ENCODE measurements around the gene ZNF277.

DNA sequence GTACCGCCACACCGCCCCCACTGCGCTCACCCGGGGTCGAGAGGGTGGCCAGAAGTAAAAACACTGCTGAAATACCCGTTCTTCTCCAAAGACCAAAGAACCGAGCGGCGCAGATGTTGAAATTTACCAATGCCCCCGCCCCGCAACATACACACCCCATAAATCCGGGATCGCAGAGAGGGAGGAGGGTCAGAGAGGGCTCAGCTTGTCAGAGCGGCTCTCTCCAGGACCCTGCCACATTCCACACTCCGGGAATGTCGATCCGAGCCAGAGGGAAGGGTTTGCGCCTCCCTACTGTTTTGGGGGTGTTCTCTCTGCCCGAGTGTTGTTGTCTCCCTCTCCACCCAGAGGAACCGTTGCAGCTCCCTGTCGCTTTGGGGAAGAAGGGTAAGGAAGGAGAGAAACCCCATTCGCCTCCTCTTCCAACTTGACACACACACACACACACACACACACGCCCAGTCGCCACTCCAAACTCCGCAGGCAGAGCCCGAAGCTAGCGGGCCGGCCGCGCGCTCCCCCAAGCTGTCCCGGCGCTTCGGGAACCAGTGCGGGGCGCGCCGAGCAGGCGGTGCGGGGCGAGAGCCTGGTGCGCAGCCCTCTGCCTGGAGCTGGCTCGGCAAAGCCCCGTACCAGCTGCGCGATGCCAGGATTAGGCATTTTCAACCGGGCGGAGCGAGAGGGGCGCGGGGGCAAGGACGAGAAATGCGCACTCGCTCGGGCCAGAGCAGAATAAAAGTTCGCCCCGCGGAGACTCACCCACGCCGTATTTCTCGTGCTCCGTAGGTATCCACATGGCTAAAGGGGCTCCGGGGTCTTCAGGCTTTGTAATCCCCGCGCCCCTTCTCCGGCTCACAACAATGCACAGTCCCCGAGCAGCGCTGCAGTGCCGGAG is 905 bp upstream of the ZNF277 start:
- TF ChIP-seq CTCF (IDR thresholded peaks at IDR 0.05) (no peak), POLR2A (IDR thresholded peaks at IDR 0.05) (no peak)
